Measurements from ENCODE around the gene HIVEP1. TPM values are rescaled to one million over a fixed set of nuclear protein-coding genes. Genes with fewer than 3 reads are reported as not detected.

Gene HIVEP1
- total and polyA plus RNA-seq, 2 of the 13 experiments (the other 11 are each of a cell fraction or from before 2014, with no cell fraction given) = 7.4 to 9.9 TPM

- ChIA-PET CTCF (ENCODE audit: low intra/inter-chr PET ratio, low total read pairs) (no interaction called here), POLR2A (no interaction called here)
- ATAC-seq (no peak), DNase-seq (ENCODE audit: low spot score) (no peak), FAIRE-seq (no peak)
- no peaks in the 10 kb centered on the region for H3K36me3 ChIP-seq (replicated peaks in 1 of 2; ENCODE audit: control insufficient read depth in 1 of 2, insufficient read depth in 2 of 2, low read length in 2 of 2)
- H3K79me2 ChIP-seq (ENCODE audit: insufficient read depth, low read length) = no peaks in the 10 kb centered on the region
- no peaks in the 10 kb centered on the region for H3K9me3 ChIP-seq (ENCODE audit: low read length)
- 31% methylated on average over 1 of the region's 1 CpG for WGBS (ENCODE audit: low lambda C conversion rate)
- intact Hi-C loops (cut with micrococcal nuclease; ENCODE audit: unreplicated experiment) = no loop called here
- H3K9ac ChIP-seq (ENCODE audit: insufficient read depth, low read depth, low read length) = no peak overlapping the region
- peaks cover 25% of the 10 kb centered on the region for H3K4me1 ChIP-seq (ENCODE audit: insufficient read depth, low read length)
- in situ Hi-C loops (cut with HindIII; ENCODE audit: extremely low pct_ligation_motif_present, low pct_unique_long_range_greater_than_20kb) = no loop called here
- H3K27me3 ChIP-seq (ENCODE audit: control insufficient read depth in 1 of 2, insufficient read depth in 2 of 2, low read length in 2 of 2) = no peaks in the 10 kb centered on the region; a peak in 1 of 5 replicates
- H4K20me1 ChIP-seq (ENCODE audit: insufficient read depth, low read length) = no peaks in the 10 kb centered on the region
- H3K4me3 ChIP-seq (replicated peaks in 1 of 3; ENCODE audit: insufficient read depth in 1 of 3, low read depth in 2 of 3, low read length in 3 of 3) = no peak overlapping the region
- no peak overlapping the region for H2AFZ ChIP-seq (ENCODE audit: low read length)
- H3K27ac ChIP-seq (ENCODE audit: extremely low read length, insufficient read depth, low read length) = no peak overlapping the region
- no peak overlapping the region for H3K4me2 ChIP-seq (ENCODE audit: low read depth, low read length)
- no TSS peak for BruUV-seq (replicated peaks)
- no peak for TF ChIP-seq SKIL (CRISPR knock-in tag; IDR thresholded peaks at IDR 0.05; ENCODE audit: borderline replicate concordance)
- TF ChIP-seq ZNF512 (CRISPR knock-in tag; IDR thresholded peaks at IDR 0.05) = no peak
- no peak for TF ChIP-seq GPBP1L1 (CRISPR knock-in tag; IDR thresholded peaks at IDR 0.05)
- no peak for TF ChIP-seq NCOA2 (CRISPR knock-in tag; IDR thresholded peaks at IDR 0.05)
- no peak for TF ChIP-seq ZNF333 (CRISPR knock-in tag; IDR thresholded peaks at IDR 0.05; ENCODE audit: borderline replicate concordance)
- TF ChIP-seq ZSCAN12 (CRISPR knock-in tag; IDR thresholded peaks at IDR 0.05) = no peak
- TF ChIP-seq KIAA2018 (CRISPR knock-in tag; IDR thresholded peaks at IDR 0.05; ENCODE audit: borderline replicate concordance) = no peak
- no peak for TF ChIP-seq ZNF879 (CRISPR knock-in tag; IDR thresholded peaks at IDR 0.05)
- TF ChIP-seq REPIN1 (CRISPR knock-in tag; IDR thresholded peaks at IDR 0.05; ENCODE audit: borderline replicate concordance, low read depth) = no peak
- TF ChIP-seq GPN1 (CRISPR knock-in tag; IDR thresholded peaks at IDR 0.05; ENCODE audit: borderline replicate concordance) = no peak
- no peak for TF ChIP-seq ERF (CRISPR knock-in tag; IDR thresholded peaks at IDR 0.05)
- no peak for TF ChIP-seq MAFK (conservative IDR thresholded peaks at IDR 0.05 in 1 of 2, IDR thresholded peaks at IDR 0.05 in 1 of 2; ENCODE audit: low read length in 2 of 2)
These were observed 15.4 kb upstream of the HIVEP1 start for GRCh38 chr6:11996751-11997150.

All from HepG2 (cell line).